Mesenchymal stem cell (in vitro differentiated cells and primary cell): ENCODE results near the gene GPRIN2.

ENCODE experiments used
- DNase-seq: peaks from one replicate; pipeline ENCODE4 v3.0.0-alpha.2; 2013
- H2AFZ ChIP-seq: one replicate; pipeline ENCODE4 v1.6.1; 2013; ENCODE audit warnings: low read depth, mild to moderate bottlenecking, control low read depth, inconsistent platforms, low read length, moderate library complexity
- H2AK5ac ChIP-seq: 2 replicates; pipeline ENCODE4 v1.6.1; 2013; ENCODE audit warnings: low read length, moderate library complexity, mild to moderate bottlenecking, inconsistent platforms; ENCODE audit not compliant: severe bottlenecking
- H2BK120ac ChIP-seq: one replicate; pipeline ENCODE4 v1.6.1; 2013; ENCODE audit warnings: low read depth, mild to moderate bottlenecking, inconsistent platforms, low read length, moderate library complexity
- H2BK12ac ChIP-seq, 2 experiments: one replicate each; pipeline ENCODE4 v1.6.1; 2013; ENCODE audit warnings: inconsistent platforms in 2 of 2, low read length in 2 of 2, mild to moderate bottlenecking in 2 of 2, moderate library complexity in 2 of 2, control low read depth in 1 of 2
- H2BK15ac ChIP-seq: one replicate; pipeline ENCODE4 v1.6.1; 2013; ENCODE audit warnings: mild to moderate bottlenecking, low read depth, inconsistent platforms; ENCODE audit not compliant: poor library complexity, severe bottlenecking
- H2BK5ac ChIP-seq: 2 replicates; pipeline ENCODE4 v1.6.1; 2013; ENCODE audit warnings: low read depth, mild to moderate bottlenecking, low read length, control low read depth, inconsistent platforms; ENCODE audit not compliant: poor library complexity, severe bottlenecking
- H3K14ac ChIP-seq, 2 experiments: one replicate each; pipeline ENCODE4 v1.6.1; 2013; ENCODE audit warnings: inconsistent platforms in 2 of 2, low read length in 2 of 2, control low read depth in 1 of 2, mild to moderate bottlenecking in 1 of 2, moderate library complexity in 1 of 2
- H3K18ac ChIP-seq, 2 experiments: one replicate each; pipeline ENCODE4 v1.6.1; 2013; ENCODE audit warnings: inconsistent platforms in 2 of 2, low read length in 2 of 2, control low read depth in 1 of 2, low read depth in 1 of 2, mild to moderate bottlenecking in 1 of 2
- H3K23ac ChIP-seq, 2 experiments: one replicate each; pipeline ENCODE4 v1.6.1; 2013; ENCODE audit warnings: inconsistent platforms in 2 of 2, low read length in 2 of 2, mild to moderate bottlenecking in 2 of 2, moderate library complexity in 2 of 2, control low read depth in 1 of 2
- H3K27ac ChIP-seq: 2 replicates; pipeline ENCODE4 v1.5.1; 2013; ENCODE audit warnings: mild to moderate bottlenecking, moderate library complexity, low read length, control low read depth, inconsistent platforms; ENCODE audit not compliant: poor library complexity, severe bottlenecking
- H3K27me3 ChIP-seq, 2 experiments: 2 replicates each; pipeline versions ENCODE4 v1.6.1 to v1.7.0; 2013; ENCODE audit warnings: low read length in 2 of 2, mild to moderate bottlenecking in 2 of 2, moderate library complexity in 2 of 2, control low read depth in 1 of 2, inconsistent platforms in 1 of 2; ENCODE audit not compliant: control insufficient read depth in 1 of 2, insufficient read depth in 1 of 2
- H3K36me3 ChIP-seq, 2 experiments: 2 replicates each; pipeline versions ENCODE4 v1.6.1 to v1.7.0; 2013; ENCODE audit warnings: low read length in 2 of 2, control low read depth in 1 of 2, inconsistent platforms in 1 of 2, low read depth in 1 of 2, mild to moderate bottlenecking in 1 of 2; ENCODE audit not compliant: insufficient read depth in 2 of 2, control insufficient read depth in 1 of 2
- H3K4ac ChIP-seq, 2 experiments: one replicate each; pipeline ENCODE4 v1.6.1; 2013; ENCODE audit warnings: inconsistent platforms in 2 of 2, low read length in 2 of 2, mild to moderate bottlenecking in 2 of 2, moderate library complexity in 2 of 2, control low read depth in 1 of 2, low read depth in 1 of 2
- H3K4me1 ChIP-seq: 2 replicates; pipeline ENCODE4 v1.6.1; 2013; ENCODE audit warnings: low read depth, low read length, control low read depth; ENCODE audit not compliant: control insufficient read depth, insufficient read depth
- H3K4me2 ChIP-seq: 2 replicates; pipeline ENCODE4 v1.6.1; 2013; ENCODE audit warnings: low read length, mild to moderate bottlenecking, inconsistent platforms; ENCODE audit not compliant: poor library complexity, severe bottlenecking
- H3K4me3 ChIP-seq, 2 experiments: 2 replicates each; pipeline versions ENCODE4 v1.5.1 to v1.7.0; 2013; ENCODE audit warnings: low read length in 2 of 2, mild to moderate bottlenecking in 2 of 2, control low read depth in 1 of 2, low read depth in 1 of 2; ENCODE audit not compliant: insufficient read depth in 1 of 2
- H3K79me1 ChIP-seq: replicated peaks from 2 replicates; pipeline ENCODE4 v1.6.1; 2013; ENCODE audit warnings: mild to moderate bottlenecking, control low read depth, low read length, inconsistent platforms; ENCODE audit not compliant: poor library complexity, severe bottlenecking
- H3K9ac ChIP-seq: 2 replicates; pipeline ENCODE4 v1.7.0; 2013; ENCODE audit warnings: mild to moderate bottlenecking, low read length, moderate library complexity
- H3K9me3 ChIP-seq: 2 replicates; pipeline ENCODE4 v1.7.0; 2013; ENCODE audit warnings: mild to moderate bottlenecking, low read length; ENCODE audit not compliant: control insufficient read depth
- H4K8ac ChIP-seq: one replicate; pipeline ENCODE4 v1.6.1; 2013; ENCODE audit warnings: inconsistent platforms, mild to moderate bottlenecking, low read length, moderate library complexity
- H4K91ac ChIP-seq: one replicate; pipeline ENCODE4 v1.6.1; 2013; ENCODE audit warnings: mild to moderate bottlenecking, low read length, inconsistent platforms
- WGBS: methylation state at CpG from one replicate; pipeline ENCODE4 v1.1.7; 2013; ENCODE audit warnings: mixed read lengths; 5-methylcytosine and 5-hydroxymethylcytosine counted together

Gene GPRIN2

GRCh38 chr10:46525177-46525823 is 31.2 kb downstream of the GPRIN2 start:
- H3K9ac ChIP-seq: no peak overlapping the region
- peak; percentile 83 for DNase-seq
- no peaks in the 10 kb centered on the region for H3K79me1 ChIP-seq
- no peak overlapping the region for H2AFZ ChIP-seq
- peaks cover 0 to 50% of the 10 kb centered on the region in 2 experiments for H3K27me3 ChIP-seq
- H3K27ac ChIP-seq: no peak overlapping the region
- H3K4me2 ChIP-seq: no peak overlapping the region
- H4K91ac ChIP-seq: peak overlapping the region; percentile 62
- H2AK5ac ChIP-seq: no peak overlapping the region
- WGBS: 60% methylated on average over 5 of the region's 5 CpGs
- peaks cover 32% of the 10 kb centered on the region for H3K4me1 ChIP-seq
- H3K14ac ChIP-seq: peak overlapping the region in 1 of 2 experiments; percentile 50
- H3K23ac ChIP-seq: no peak overlapping the region
- peaks cover 0 to 2% of the 10 kb centered on the region in 2 experiments for H3K36me3 ChIP-seq
- H3K4ac ChIP-seq: no peak overlapping the region
- H2BK120ac ChIP-seq: no peak overlapping the region
- no peaks in the 10 kb centered on the region for H3K9me3 ChIP-seq
- H3K4me3 ChIP-seq: no peak overlapping the region
- H2BK15ac ChIP-seq: no peak overlapping the region
- H2BK5ac ChIP-seq: no peak overlapping the region
- peak overlapping the region; percentile 64 for H4K8ac ChIP-seq
- H2BK12ac ChIP-seq: peak overlapping the region; percentile 25 to 30
- H3K18ac ChIP-seq: peak overlapping the region; percentile 60 to 69

- peaks cover 0 to 2% of the 10 kb centered on the region in 2 experiments for H3K36me3 ChIP-seq
- no peak overlapping the region for H2AFZ ChIP-seq
- peak overlapping the region; percentile 0 to 12 for H2BK12ac ChIP-seq
- peak overlapping the region in 1 of 2 experiments; percentile 35 for H3K14ac ChIP-seq
- H4K8ac ChIP-seq: peak overlapping the region; percentile 64
- H4K91ac ChIP-seq: peak overlapping the region; percentile 62
- H3K4ac ChIP-seq: peak overlapping the region; percentile 12 to 16
- peaks cover 32% of the 10 kb centered on the region for H3K4me1 ChIP-seq
- H3K27ac ChIP-seq: no peak overlapping the region
- H3K4me2 ChIP-seq: no peak overlapping the region
- H2BK120ac ChIP-seq: peak overlapping the region; percentile 24
- H2BK15ac ChIP-seq: peak overlapping the region; percentile 9
- peak overlapping the region; percentile 29 to 60 for H3K18ac ChIP-seq
- no peaks in the 10 kb centered on the region for H3K79me1 ChIP-seq
- H3K23ac ChIP-seq: no peak overlapping the region
- H3K27me3 ChIP-seq: peaks cover 0 to 54% of the 10 kb centered on the region in 2 experiments
- WGBS: 79% methylated on average over 14 of the region's 14 CpGs
- H3K9ac ChIP-seq: peak overlapping the region; percentile 46
- H2AK5ac ChIP-seq: peak overlapping the region; percentile 0
- H2BK5ac ChIP-seq: no peak overlapping the region
- peak; percentile 59 for DNase-seq
- H3K4me3 ChIP-seq: no peak overlapping the region
- no peaks in the 10 kb centered on the region for H3K9me3 ChIP-seq
Measured at GRCh38 chr10:46524472-46525176, 31.8 kb downstream of the GPRIN2 start.

GRCh38 chr10:46523962-46524471 is 32.4 kb downstream of the GPRIN2 start:
- Histone ChIP-seq H3K23ac (no peak overlapping the region), H3K4me1 (peaks cover 32% of the 10 kb centered on the region), H3K18ac (no peak overlapping the region), H3K4me2 (no peak overlapping the region), H3K36me3 (peaks cover 0 to 2% of the 10 kb centered on the region in 2 experiments), H3K14ac (no peak overlapping the region), H3K4ac (no peak overlapping the region), H3K9me3 (no peaks in the 10 kb centered on the region), H3K4me3 (no peak overlapping the region), H3K27ac (no peak overlapping the region), H2BK12ac (no peak overlapping the region), H2BK15ac (no peak overlapping the region), H4K91ac (no peak overlapping the region), H3K79me1 (no peaks in the 10 kb centered on the region), H3K27me3 (peaks cover 0 to 54% of the 10 kb centered on the region in 2 experiments), H2BK5ac (no peak overlapping the region), H4K8ac (no peak overlapping the region), H2AK5ac (no peak overlapping the region), H2BK120ac (no peak overlapping the region), H3K9ac (peak overlapping the region; percentile 46), H2AFZ (no peak overlapping the region)
- WGBS: 76% methylated on average over 8 of the region's 8 CpGs
- DNase-seq: peak; percentile 82
